ENCODE results near the gene GDF10.

Gene GDF10

DNA sequence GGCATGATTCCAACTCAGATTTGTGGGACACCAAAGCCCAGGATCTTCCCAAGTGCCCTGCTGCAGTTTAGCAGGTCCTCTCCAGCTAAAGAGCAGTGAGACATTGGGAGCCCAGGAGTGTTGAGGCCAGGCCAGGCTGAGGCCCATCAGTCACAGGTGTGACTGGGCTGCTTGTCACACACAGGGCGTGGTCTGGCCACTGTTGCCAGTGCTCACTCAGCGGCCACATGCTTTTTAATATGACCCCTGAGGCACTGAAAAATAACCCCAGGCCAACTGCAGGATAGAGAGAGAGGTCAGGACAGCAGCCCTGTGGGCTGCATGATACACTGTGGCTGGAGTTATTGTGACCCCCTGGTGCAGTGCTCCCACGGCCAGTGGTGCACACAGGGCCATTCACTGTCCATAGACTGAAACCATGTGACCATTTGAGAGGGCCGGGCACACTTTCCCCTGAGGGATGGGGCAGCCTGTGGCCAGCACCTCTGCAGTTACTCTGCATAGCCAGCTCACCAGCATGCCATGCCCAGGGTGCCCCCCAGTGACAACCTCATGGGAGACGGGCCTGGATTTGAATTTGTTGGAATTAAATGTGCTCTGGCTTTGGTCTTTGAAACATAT is 26.4 kb downstream of the GDF10 start:
- no peak overlapping the region for H3K4me3 ChIP-seq (ENCODE audit: low read length)
- no peaks in the 10 kb centered on the region for H3K79me1 ChIP-seq (ENCODE audit: low read length)
- no peak overlapping the region for H2BK15ac ChIP-seq (replicated peaks; ENCODE audit: low read depth)
- no peak overlapping the region for H3K27ac ChIP-seq (ENCODE audit: low read depth, low read length)
- no peak overlapping the region for H2BK5ac ChIP-seq (ENCODE audit: low read length)
- no peak overlapping the region for H3K23ac ChIP-seq (ENCODE audit: low read length)
- H3K4me1 ChIP-seq (ENCODE audit: control insufficient read depth, low read depth, low read length), result no peaks in the 10 kb centered on the region
- no peaks in the 10 kb centered on the region for H3K36me3 ChIP-seq (ENCODE audit: control insufficient read depth, insufficient read depth, low read length)
- H3K56ac ChIP-seq (ENCODE audit: low read length), result no peak overlapping the region
- H2AK5ac ChIP-seq (ENCODE audit: low read length), result no peak overlapping the region
- WGBS (ENCODE audit: extremely low coverage, insufficient coverage, low lambda C conversion rate), result no CpG with 5 or more reads among the region's 5 CpGs
- no peak overlapping the region for H4K8ac ChIP-seq (ENCODE audit: low read depth, low read length)
- H2BK120ac ChIP-seq (ENCODE audit: low read depth, low read length), result no peak overlapping the region
- no peaks in the 10 kb centered on the region for H3K79me2 ChIP-seq (ENCODE audit: control insufficient read depth, insufficient read depth, low read length)
- H3K18ac ChIP-seq (ENCODE audit: low read length), result no peak overlapping the region
- no peak overlapping the region for H3K4me2 ChIP-seq (ENCODE audit: low read length)
- no peak overlapping the region for H4K5ac ChIP-seq (ENCODE audit: low read length)
- no peaks in the 10 kb centered on the region for H3K27me3 ChIP-seq (ENCODE audit: insufficient read depth, low read length, poor library complexity)
- H3K4ac ChIP-seq (ENCODE audit: low read depth, low read length), result no peak overlapping the region
- no peak overlapping the region for H3K9ac ChIP-seq (ENCODE audit: low read length)
- DNase-seq, result no peak

GRCh38 chr10:47326927-47327330 is 26.9 kb downstream of the GDF10 start:
- H3K36me3 ChIP-seq (ENCODE audit: control insufficient read depth, insufficient read depth, low read length), result no peaks in the 10 kb centered on the region
- no peak overlapping the region for H3K27ac ChIP-seq (ENCODE audit: low read depth, low read length)
- no peak overlapping the region for H3K23ac ChIP-seq (ENCODE audit: low read length)
- no peak overlapping the region for H2BK5ac ChIP-seq (ENCODE audit: low read length)
- no peak overlapping the region for H3K18ac ChIP-seq (ENCODE audit: low read length)
- no peak overlapping the region for H4K8ac ChIP-seq (ENCODE audit: low read depth, low read length)
- no CpG with 5 or more reads among the region's 11 CpGs for WGBS (ENCODE audit: extremely low coverage, insufficient coverage, low lambda C conversion rate)
- no peaks in the 10 kb centered on the region for H3K79me2 ChIP-seq (ENCODE audit: control insufficient read depth, insufficient read depth, low read length)
- no peaks in the 10 kb centered on the region for H3K4me1 ChIP-seq (ENCODE audit: control insufficient read depth, low read depth, low read length)
- DNase-seq, result no peak
- H3K4me2 ChIP-seq (ENCODE audit: low read length), result no peak overlapping the region
- H2BK15ac ChIP-seq (replicated peaks; ENCODE audit: low read depth), result no peak overlapping the region
- H3K79me1 ChIP-seq (ENCODE audit: low read length), result no peaks in the 10 kb centered on the region
- H2AK5ac ChIP-seq (ENCODE audit: low read length), result no peak overlapping the region
- H3K4me3 ChIP-seq (ENCODE audit: low read length), result no peak overlapping the region
- H3K4ac ChIP-seq (ENCODE audit: low read depth, low read length), result no peak overlapping the region
- H3K9ac ChIP-seq (ENCODE audit: low read length), result no peak overlapping the region
- H3K56ac ChIP-seq (ENCODE audit: low read length), result no peak overlapping the region
- H3K27me3 ChIP-seq (ENCODE audit: insufficient read depth, low read length, poor library complexity), result no peaks in the 10 kb centered on the region
- no peak overlapping the region for H2BK120ac ChIP-seq (ENCODE audit: low read depth, low read length)
- no peak overlapping the region for H4K5ac ChIP-seq (ENCODE audit: low read length)

DNA sequence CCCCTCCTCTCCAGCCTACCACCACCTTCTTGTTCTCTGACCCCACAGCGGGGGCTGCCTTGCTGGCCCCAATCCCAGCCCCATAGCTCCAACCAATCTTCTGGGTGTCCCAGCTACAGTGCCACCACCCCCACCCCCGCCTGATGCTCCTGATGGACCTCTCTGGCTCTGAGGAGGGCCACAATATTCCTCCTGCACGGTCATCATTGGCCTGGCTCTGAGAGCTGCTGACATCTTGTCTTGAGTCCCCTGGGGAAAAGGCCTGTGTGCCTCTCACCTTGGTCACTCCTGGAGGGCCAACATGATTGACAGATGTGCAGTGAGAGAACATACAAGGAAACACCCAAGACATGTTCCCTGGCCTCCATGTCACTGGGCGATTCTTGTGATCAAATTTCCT is 29.9 kb downstream of the GDF10 start:
- Histone ChIP-seq H3K9ac (ENCODE audit: low read length) (no peak overlapping the region), H2BK120ac (ENCODE audit: low read depth, low read length) (no peak overlapping the region), H3K36me3 (ENCODE audit: control insufficient read depth, insufficient read depth, low read length) (no peaks in the 10 kb centered on the region), H3K79me2 (ENCODE audit: control insufficient read depth, insufficient read depth, low read length) (no peaks in the 10 kb centered on the region), H2BK15ac (replicated peaks; ENCODE audit: low read depth) (no peak overlapping the region), H3K79me1 (ENCODE audit: low read length) (no peaks in the 10 kb centered on the region), H4K8ac (ENCODE audit: low read depth, low read length) (no peak overlapping the region), H3K4me1 (ENCODE audit: control insufficient read depth, low read depth, low read length) (no peaks in the 10 kb centered on the region), H2BK5ac (ENCODE audit: low read length) (no peak overlapping the region), H4K5ac (ENCODE audit: low read length) (no peak overlapping the region), H2AK5ac (ENCODE audit: low read length) (no peak overlapping the region), H3K27ac (ENCODE audit: low read depth, low read length) (no peak overlapping the region), H3K18ac (ENCODE audit: low read length) (no peak overlapping the region), H3K27me3 (ENCODE audit: insufficient read depth, low read length, poor library complexity) (no peaks in the 10 kb centered on the region), H3K56ac (ENCODE audit: low read length) (no peak overlapping the region), H3K4ac (ENCODE audit: low read depth, low read length) (no peak overlapping the region), H3K23ac (ENCODE audit: low read length) (no peak overlapping the region), H3K4me3 (ENCODE audit: low read length) (no peak overlapping the region), H3K4me2 (ENCODE audit: low read length) (no peak overlapping the region)
- DNase-seq, result no peak
- WGBS (ENCODE audit: extremely low coverage, insufficient coverage, low lambda C conversion rate), result no CpG with 5 or more reads among the region's 4 CpGs

GRCh38 chr10:47330366-47330765 is 30.4 kb downstream of the GDF10 start:
- H3K56ac ChIP-seq (ENCODE audit: low read length), result no peak overlapping the region
- no peak overlapping the region for H3K23ac ChIP-seq (ENCODE audit: low read length)
- no peak overlapping the region for H3K4me3 ChIP-seq (ENCODE audit: low read length)
- no peaks in the 10 kb centered on the region for H3K79me1 ChIP-seq (ENCODE audit: low read length)
- no peak overlapping the region for H3K4me2 ChIP-seq (ENCODE audit: low read length)
- no peak overlapping the region for H3K4ac ChIP-seq (ENCODE audit: low read depth, low read length)
- no peak overlapping the region for H2BK5ac ChIP-seq (ENCODE audit: low read length)
- H3K79me2 ChIP-seq (ENCODE audit: control insufficient read depth, insufficient read depth, low read length), result no peaks in the 10 kb centered on the region
- no peak overlapping the region for H2BK15ac ChIP-seq (replicated peaks; ENCODE audit: low read depth)
- H3K27ac ChIP-seq (ENCODE audit: low read depth, low read length), result no peak overlapping the region
- no peak overlapping the region for H2BK120ac ChIP-seq (ENCODE audit: low read depth, low read length)
- H4K8ac ChIP-seq (ENCODE audit: low read depth, low read length), result no peak overlapping the region
- no peak overlapping the region for H4K5ac ChIP-seq (ENCODE audit: low read length)
- no peaks in the 10 kb centered on the region for H3K27me3 ChIP-seq (ENCODE audit: insufficient read depth, low read length, poor library complexity)
- H3K9ac ChIP-seq (ENCODE audit: low read length), result no peak overlapping the region
- no peak overlapping the region for H3K18ac ChIP-seq (ENCODE audit: low read length)
- no CpG with 5 or more reads among the region's 3 CpGs for WGBS (ENCODE audit: extremely low coverage, insufficient coverage, low lambda C conversion rate)
- no peak overlapping the region for H2AK5ac ChIP-seq (ENCODE audit: low read length)
- H3K4me1 ChIP-seq (ENCODE audit: control insufficient read depth, low read depth, low read length), result no peaks in the 10 kb centered on the region
- no peaks in the 10 kb centered on the region for H3K36me3 ChIP-seq (ENCODE audit: control insufficient read depth, insufficient read depth, low read length)
- DNase-seq, result no peak

- no peaks in the 10 kb centered on the region for H3K79me1 ChIP-seq (ENCODE audit: low read length)
- WGBS (ENCODE audit: extremely low coverage, insufficient coverage, low lambda C conversion rate), result no CpG with 5 or more reads among the region's 3 CpGs
- no peak for DNase-seq
Observed at GRCh38 chr10:47330804-47331203, 30.8 kb downstream of the GDF10 start.

DNA sequence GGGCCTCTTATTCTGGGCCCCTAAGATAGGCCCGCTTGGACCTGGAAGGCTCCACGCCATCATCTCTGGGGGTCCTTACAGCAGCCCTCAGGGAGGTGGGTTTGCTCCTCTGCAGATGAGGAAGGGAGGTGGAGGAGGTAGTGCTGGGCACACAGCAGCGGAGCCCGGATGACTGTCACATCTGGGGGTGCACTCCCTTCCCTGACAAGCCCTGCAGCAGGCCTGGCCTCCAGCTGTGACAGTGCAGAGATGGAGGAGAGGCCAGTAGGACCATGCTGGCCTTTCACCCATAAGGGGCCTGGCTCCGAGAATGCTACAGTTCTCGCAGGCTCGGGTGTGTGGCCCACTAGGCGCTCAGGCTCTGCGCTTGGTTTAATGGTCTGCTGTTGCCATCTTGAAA is 31.5 kb downstream of the GDF10 start:
- no peaks in the 10 kb centered on the region for H3K79me1 ChIP-seq (ENCODE audit: low read length)
- no peaks in the 10 kb centered on the region for H3K79me2 ChIP-seq (ENCODE audit: control insufficient read depth, insufficient read depth, low read length)
- no peak overlapping the region for H3K18ac ChIP-seq (ENCODE audit: low read length)
- H2AK5ac ChIP-seq (ENCODE audit: low read length), result no peak overlapping the region
- no peak overlapping the region for H3K56ac ChIP-seq (ENCODE audit: low read length)
- no peak overlapping the region for H2BK15ac ChIP-seq (replicated peaks; ENCODE audit: low read depth)
- no peak overlapping the region for H3K27ac ChIP-seq (ENCODE audit: low read depth, low read length)
- no peak overlapping the region for H4K5ac ChIP-seq (ENCODE audit: low read length)
- H3K9ac ChIP-seq (ENCODE audit: low read length), result no peak overlapping the region
- H2BK120ac ChIP-seq (ENCODE audit: low read depth, low read length), result no peak overlapping the region
- no peak overlapping the region for H3K4me3 ChIP-seq (ENCODE audit: low read length)
- H3K36me3 ChIP-seq (ENCODE audit: control insufficient read depth, insufficient read depth, low read length), result no peaks in the 10 kb centered on the region
- H3K4me2 ChIP-seq (ENCODE audit: low read length), result no peak overlapping the region
- no CpG with 5 or more reads among the region's 9 CpGs for WGBS (ENCODE audit: extremely low coverage, insufficient coverage, low lambda C conversion rate)
- H3K27me3 ChIP-seq (ENCODE audit: insufficient read depth, low read length, poor library complexity), result no peaks in the 10 kb centered on the region
- no peak for DNase-seq
- H3K23ac ChIP-seq (ENCODE audit: low read length), result no peak overlapping the region
- no peaks in the 10 kb centered on the region for H3K4me1 ChIP-seq (ENCODE audit: control insufficient read depth, low read depth, low read length)
- no peak overlapping the region for H4K8ac ChIP-seq (ENCODE audit: low read depth, low read length)
- H3K4ac ChIP-seq (ENCODE audit: low read depth, low read length), result no peak overlapping the region
- H2BK5ac ChIP-seq (ENCODE audit: low read length), result no peak overlapping the region

More at GRCh38 chr10:47330804-47331203, 30.8 kb downstream of the GDF10 start:
- no peak overlapping the region for H2BK15ac ChIP-seq (replicated peaks; ENCODE audit: low read depth)
- no peak overlapping the region for H4K5ac ChIP-seq (ENCODE audit: low read length)
- no peaks in the 10 kb centered on the region for H3K36me3 ChIP-seq (ENCODE audit: control insufficient read depth, insufficient read depth, low read length)
- H2BK120ac ChIP-seq (ENCODE audit: low read depth, low read length), result no peak overlapping the region
- no peak overlapping the region for H3K4me3 ChIP-seq (ENCODE audit: low read length)
- H3K4me2 ChIP-seq (ENCODE audit: low read length), result no peak overlapping the region
- H3K27me3 ChIP-seq (ENCODE audit: insufficient read depth, low read length, poor library complexity), result no peaks in the 10 kb centered on the region
- no peaks in the 10 kb centered on the region for H3K4me1 ChIP-seq (ENCODE audit: control insufficient read depth, low read depth, low read length)
- no peak overlapping the region for H2BK5ac ChIP-seq (ENCODE audit: low read length)
- no peak overlapping the region for H4K8ac ChIP-seq (ENCODE audit: low read depth, low read length)
- no peak overlapping the region for H3K23ac ChIP-seq (ENCODE audit: low read length)
- no peak overlapping the region for H3K27ac ChIP-seq (ENCODE audit: low read depth, low read length)
- H3K56ac ChIP-seq (ENCODE audit: low read length), result no peak overlapping the region
- H3K79me2 ChIP-seq (ENCODE audit: control insufficient read depth, insufficient read depth, low read length), result no peaks in the 10 kb centered on the region
- H2AK5ac ChIP-seq (ENCODE audit: low read length), result no peak overlapping the region
- no peak overlapping the region for H3K18ac ChIP-seq (ENCODE audit: low read length)
- no peak overlapping the region for H3K4ac ChIP-seq (ENCODE audit: low read depth, low read length)
- no peak overlapping the region for H3K9ac ChIP-seq (ENCODE audit: low read length)
